ENCODE data around the gene ARCN1.

DNA sequence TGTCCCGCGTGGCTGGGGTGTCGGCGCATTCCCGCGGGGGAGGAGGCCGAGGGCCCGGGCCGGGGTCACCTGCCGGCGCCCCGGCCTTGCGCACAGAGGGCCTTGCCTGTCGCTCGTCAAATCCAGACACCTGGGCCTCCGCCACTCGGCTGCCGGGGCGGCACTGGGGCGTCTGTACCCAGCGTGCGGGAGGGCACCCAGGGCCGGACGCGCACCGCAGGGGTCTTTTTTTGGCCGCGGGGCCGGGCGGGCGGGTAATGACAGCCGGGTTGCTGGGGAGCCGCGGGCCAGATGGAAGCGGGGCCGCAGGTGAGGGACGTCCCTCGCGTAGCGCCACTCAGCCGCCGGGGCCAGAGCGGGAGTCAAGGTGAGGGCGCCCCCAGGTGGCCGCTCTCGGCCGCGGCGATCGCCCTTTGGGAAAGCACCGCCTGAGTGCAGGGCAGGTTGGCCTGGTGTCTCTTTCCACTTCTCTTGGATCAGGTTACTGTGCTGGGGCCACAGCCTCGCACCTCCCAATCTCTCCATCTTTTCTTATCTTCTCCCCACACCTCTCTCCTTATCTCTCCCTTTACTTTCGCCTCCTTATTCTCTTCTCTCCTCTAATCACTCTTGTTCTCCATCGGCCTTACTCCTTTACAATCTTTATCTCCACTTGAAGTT lies 38.7 kb downstream of the ARCN1 start:
- TF ChIP-seq SP1 (IDR thresholded peaks at IDR 0.05) = no peak
- TF ChIP-seq FOXA1 (IDR thresholded peaks at IDR 0.05) = no peak
- no peak for TF ChIP-seq SUZ12 (IDR thresholded peaks at IDR 0.05)
- TF ChIP-seq TARDBP (IDR thresholded peaks at IDR 0.05) = no peak
- no peak for TF ChIP-seq ELF4 (IDR thresholded peaks at IDR 0.05)
- TF ChIP-seq LEF1 (IDR thresholded peaks at IDR 0.05; ENCODE audit: borderline replicate concordance) = no peak
- TF ChIP-seq BHLHE40 (IDR thresholded peaks at IDR 0.05; ENCODE audit: borderline replicate concordance) = no peak
- TF ChIP-seq, protein P1, sequence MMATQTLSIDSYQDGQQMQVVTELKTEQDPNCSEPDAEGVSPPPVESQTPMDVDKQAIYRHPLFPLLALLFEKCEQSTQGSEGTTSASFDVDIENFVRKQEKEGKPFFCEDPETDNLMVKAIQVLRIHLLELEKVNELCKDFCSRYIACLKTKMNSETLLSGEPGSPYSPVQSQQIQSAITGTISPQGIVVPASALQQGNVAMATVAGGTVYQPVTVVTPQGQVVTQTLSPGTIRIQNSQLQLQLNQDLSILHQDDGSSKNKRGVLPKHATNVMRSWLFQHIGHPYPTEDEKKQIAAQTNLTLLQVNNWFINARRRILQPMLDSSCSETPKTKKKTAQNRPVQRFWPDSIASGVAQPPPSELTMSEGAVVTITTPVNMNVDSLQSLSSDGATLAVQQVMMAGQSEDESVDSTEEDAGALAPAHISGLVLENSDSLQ (IDR thresholded peaks at IDR 0.05) = no peak
- TF ChIP-seq HDGF (IDR thresholded peaks at IDR 0.05; ENCODE audit: borderline replicate concordance) = no peak
- no peak for TF ChIP-seq L3MBTL2 (conservative IDR thresholded peaks at IDR 0.05)
- TF ChIP-seq FOXK2 (IDR thresholded peaks at IDR 0.05) = no peak
- TF ChIP-seq FOXM1 (IDR thresholded peaks at IDR 0.05; ENCODE audit: borderline replicate concordance) = no peak
